GM21576 (cell line): Measurements from ENCODE around the gene EBP.
"Not testable (repeated sequence)": the region's sequence is repeated elsewhere in the genome, so short reads cannot be mapped to it uniquely, and the experiment has no call there.

ENCODE experiments used
- ATAC-seq: cut with Tn5 transposase; IDR thresholded peaks from one replicate; pipeline ENCODE4 v1.9.1; 2021; ENCODE audit warnings: mild to moderate bottlenecking, moderate library complexity; ENCODE audit not compliant: unreplicated experiment

EBP gene

GRCh38 chrX:48520976-48521352 lies 644 bp upstream of the EBP start:
- no peak for ATAC-seq

GRCh38 chrX:48522291-48522690 lies 683 bp downstream of the EBP start:
- ATAC-seq = no peak

DNA sequence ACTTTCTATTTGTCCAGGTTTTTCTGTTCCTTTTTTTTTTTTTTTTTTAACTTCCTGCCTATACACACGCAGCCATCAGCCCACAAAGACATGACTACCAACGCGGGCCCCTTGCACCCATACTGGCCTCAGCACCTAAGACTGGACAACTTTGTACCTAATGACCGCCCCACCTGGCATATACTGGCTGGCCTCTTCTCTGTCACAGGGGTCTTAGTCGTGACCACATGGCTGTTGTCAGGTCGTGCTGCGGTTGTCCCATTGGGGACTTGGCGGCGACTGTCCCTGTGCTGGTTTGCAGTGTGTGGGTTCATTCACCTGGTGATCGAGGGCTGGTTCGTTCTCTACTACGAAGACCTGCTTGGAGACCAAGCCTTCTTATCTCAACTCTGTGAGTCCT lies 2.1 kb downstream of the EBP start:
- no peak for ATAC-seq

DNA sequence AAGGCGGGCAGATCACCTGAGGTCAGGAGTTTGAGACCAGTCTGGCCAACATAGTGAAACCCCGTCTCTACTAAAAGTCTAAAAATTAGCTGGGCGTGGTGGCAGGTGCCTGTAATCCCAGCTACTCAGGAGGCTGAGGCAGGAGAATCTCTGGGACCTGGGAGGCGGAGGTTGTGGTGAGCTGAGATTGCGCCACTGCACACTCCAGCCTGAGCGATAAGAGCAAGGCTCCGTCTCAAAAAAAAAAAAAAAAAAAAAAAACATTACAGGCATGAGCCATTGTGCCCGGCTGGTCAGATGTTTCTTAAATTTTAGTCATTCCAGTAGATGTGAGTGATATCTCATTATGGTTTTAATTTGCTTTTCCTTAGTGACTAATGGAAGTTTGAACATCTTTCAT lies 4.2 kb downstream of the EBP start:
- ATAC-seq = not testable (repeated sequence)

- no peak for ATAC-seq
These were observed 9.1 kb downstream of the EBP start for GRCh38 chrX:48530736-48531135.

GRCh38 chrX:48531358-48531959 lies 9.9 kb downstream of the EBP start:
- no peak for ATAC-seq

GRCh38 chrX:48532161-48532560 lies 10.6 kb downstream of the EBP start:
- no peak for ATAC-seq

- ATAC-seq = no peak
These were observed 11.6 kb downstream of the EBP start for GRCh38 chrX:48533165-48533564.

DNA sequence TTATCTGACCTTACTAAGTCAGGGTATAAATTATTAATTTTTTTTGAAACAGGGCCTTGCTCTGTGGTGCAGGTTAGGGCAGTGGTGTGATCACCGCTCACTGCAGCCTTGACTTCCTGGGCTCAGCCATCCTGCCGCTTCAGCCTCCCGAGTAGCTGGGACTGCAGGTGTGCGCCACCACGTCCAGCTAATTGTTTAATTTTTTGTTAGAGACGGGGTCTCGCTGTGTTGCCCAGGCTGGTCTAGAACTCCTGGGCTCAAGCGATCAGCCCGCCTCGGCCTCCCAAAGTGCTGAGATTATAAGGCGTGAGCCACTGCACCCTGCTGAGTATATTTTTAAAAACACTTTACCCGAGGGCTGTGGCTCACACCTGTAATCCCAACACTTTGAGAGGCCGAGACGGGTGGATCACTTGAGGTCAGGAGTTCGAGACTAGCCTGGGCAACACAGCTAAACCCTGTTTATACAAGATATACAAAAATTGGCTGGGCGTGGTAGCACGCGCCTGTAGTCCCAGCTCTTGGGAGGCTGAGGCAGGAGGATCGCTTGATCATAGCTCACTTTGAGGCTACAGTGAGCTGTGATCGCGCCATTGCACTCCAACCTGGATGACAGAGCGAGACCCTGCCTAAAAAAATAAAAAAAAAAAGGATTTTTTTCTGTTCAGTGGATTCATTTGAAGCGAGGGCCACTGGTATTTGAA lies 17.2 kb downstream of the EBP start:
- ATAC-seq = no peak

DNA sequence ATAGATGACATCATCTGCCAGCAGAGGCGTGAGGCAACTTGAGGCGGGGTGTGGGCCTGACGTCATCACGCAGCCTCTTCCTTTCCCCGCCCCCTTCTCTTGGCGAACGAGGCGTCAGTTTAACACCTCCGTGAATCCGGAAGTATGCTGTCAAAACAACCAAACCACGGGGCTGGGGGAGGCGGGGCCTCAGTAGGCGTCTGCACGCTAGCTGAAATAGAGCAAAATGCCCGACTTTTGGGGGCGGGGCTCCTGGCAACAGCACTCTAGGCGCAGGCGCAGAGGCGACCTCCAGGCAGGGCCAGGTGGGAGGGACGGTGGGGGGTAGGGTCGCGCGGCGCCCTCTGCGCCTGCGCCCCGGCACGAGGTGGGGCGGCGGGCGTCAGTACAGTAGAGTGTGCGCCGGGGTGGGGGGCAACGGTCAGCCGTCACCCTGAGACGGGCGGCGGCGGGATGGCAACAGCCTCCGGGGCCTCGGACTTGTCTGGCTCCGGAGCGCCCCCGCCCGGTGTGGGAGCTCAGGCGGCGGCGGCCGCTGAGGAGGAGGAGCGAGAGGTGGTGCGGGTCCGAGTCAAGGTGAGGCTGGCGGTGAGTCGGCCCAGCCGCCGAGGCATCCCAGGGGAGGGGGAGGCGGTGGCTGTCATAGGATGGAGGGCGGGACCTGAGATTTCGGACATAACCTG lies 17.9 kb downstream of the EBP start, which contains the start of gene TBC1D25:
Gene TBC1D25, plus strand, starts transcription at position 370 of the 683 bp plus-strand sequence. Its CDS starts 84 bp downstream, at position 454.
- peak; percentile 81 for ATAC-seq

- ATAC-seq = peak; percentile 45
These were observed 18.4 kb downstream of the EBP start for GRCh38 chrX:48540028-48540375.

DNA sequence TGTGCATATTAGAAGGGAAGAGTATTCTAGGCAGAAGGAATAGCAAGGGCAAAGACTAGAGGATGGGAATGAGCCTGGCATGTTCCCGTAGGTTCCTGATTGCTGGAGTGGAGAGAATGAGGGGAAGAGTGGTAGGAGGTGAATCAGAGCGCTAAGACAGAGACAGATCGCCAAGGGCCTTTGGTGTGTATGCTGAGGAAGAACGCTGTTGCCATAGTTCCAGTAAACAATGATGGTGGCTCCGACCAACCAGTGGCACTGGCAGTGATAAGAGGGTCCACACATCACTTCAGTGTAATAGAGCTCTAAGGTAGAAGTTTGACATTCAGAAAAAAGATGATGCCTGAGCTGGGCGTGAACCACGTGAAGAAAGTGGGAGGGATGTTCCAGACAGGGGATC lies 18.9 kb downstream of the EBP start:
- ATAC-seq = no peak

GRCh38 chrX:48541140-48541814 lies 19.7 kb downstream of the EBP start:
- ATAC-seq = no peak

DNA sequence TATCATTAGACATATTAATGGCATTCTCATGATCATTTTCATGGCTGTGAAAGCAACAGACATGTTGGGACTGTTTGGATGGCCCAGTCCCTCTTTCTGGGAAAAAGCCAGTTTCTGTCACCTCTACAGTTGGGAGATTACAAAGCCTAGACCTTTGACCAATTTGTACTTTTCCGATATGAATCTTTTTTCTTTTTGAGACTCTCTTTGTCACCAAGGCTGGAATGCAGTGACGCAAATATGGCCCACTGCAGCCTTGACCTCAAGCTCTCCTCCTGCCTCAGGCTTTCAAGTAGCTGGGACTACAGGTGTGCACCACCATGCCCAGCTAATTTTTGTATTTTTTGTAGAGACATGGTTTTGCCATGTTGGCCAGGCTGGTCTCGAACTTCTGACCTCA lies 27.3 kb downstream of the EBP start:
- no peak for ATAC-seq

- ATAC-seq = not testable (repeated sequence)
These were observed 34.2 kb downstream of the EBP start for GRCh38 chrX:48555731-48556325.

GRCh38 chrX:48558271-48558670 lies 36.7 kb downstream of the EBP start:
- ATAC-seq = no peak

GRCh38 chrX:48559636-48560035 lies 38.0 kb downstream of the EBP start:
- no peak for ATAC-seq

GRCh38 chrX:48560056-48560455 lies 38.4 kb downstream of the EBP start:
- ATAC-seq = no peak

DNA sequence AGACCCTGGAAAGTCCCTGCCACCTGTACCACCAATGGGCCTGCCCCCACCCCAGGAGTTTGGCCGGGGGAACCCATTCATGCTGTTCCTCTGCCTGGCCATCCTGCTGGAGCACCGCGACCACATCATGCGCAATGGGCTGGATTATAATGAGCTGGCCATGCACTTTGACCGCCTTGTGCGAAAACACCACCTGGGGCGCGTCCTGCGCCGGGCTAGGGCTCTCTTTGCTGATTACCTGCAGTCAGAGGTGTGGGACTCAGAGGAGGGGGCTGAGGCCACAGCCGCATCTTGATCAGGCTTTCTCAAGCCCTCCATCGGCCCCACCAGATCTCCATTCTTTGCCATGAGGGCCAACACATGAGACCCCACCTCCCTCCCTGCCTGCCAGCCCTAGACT lies 39.1 kb downstream of the EBP start:
- ATAC-seq = no peak

GRCh38 chrX:48569958-48570357 lies 48.4 kb downstream of the EBP start:
- no peak for ATAC-seq

DNA sequence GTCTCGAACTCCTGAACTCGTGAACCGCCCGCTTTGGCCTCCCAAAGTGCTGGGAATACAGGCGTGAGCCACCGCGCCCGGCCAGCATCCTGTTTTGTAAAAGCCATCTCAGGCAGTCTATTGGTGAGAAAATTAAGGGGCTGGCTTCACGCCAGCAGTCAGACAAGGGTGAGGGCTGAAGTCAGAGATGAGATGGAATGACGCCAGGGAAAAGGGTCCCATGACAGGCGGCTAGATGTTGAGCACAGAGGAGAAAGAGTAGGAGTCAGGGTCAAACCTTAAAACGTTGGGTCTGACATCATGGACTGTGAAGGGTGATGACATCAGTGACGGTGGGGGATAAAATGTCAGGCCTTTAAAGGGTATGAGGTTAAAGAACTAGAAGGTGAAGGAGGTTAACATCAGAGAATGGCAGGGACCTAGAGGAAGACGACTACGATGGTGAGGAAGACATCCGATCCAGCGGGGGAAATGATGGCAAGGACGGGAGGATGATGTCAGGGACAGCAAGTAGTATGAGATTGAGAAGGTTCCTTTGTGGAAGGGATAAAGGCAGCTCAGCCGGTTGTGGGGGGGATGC lies 52.2 kb downstream of the EBP start:
- no peak for ATAC-seq
